ENCODE measurements around the gene WDR33.

- TF ChIP-seq CTCF (conservative IDR thresholded peaks at IDR 0.05) (no peak), ZFX (IDR thresholded peaks at IDR 0.05) (no peak)
These were observed 784 bp downstream of the WDR33 start for GRCh38 chr2:127810156-127810618.
